ENCODE measurements around the gene KCP. TPM values are rescaled to one million over a fixed set of nuclear protein-coding genes. Genes with fewer than 3 reads are reported as not detected.
A peak's percentile ranks its signal among the peaks of the same experiment; 100 is the strongest.
"Not testable (repeated sequence)": the region's sequence is repeated elsewhere in the genome, so short reads cannot be mapped to it uniquely, and the experiment has no call there.

The KCP gene
- total RNA-seq, 1 donor from 2014 or later: 0.15 TPM

- no peak for DNase-seq (ENCODE audit: low spot score)
- ATAC-seq: no peak
Measured at GRCh38 chr7:128922496-128923410, 12.2 kb upstream of the KCP start.

DNA sequence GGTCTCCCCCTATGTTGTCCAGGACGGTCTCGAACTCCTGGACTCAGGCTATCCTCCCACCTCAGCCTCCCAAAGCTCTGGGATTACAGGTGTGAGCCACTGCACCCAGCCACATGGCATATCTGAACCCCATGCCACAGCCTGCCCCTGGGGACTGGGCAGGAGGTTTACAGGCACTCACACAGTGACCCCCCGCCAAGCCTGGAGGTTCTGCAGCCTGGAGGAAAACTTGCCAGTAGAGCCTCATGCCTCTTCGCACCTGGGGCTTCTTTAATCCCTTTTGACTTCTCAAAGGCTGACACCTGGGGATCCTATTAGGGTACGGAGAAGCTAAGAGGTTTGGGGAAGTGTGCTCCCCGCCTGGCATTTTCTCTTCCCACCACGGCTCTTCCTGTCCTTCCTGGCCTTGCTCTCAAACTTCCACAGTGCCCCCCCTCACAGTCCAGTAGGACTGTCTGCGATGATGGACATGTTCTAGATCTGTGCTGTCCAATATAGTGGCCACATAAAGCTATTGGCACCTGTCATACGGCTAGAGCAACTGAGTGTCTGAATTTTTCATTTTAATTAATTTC, 11.4 kb upstream of the KCP start:
- DNase-seq (ENCODE audit: low spot score): no peak
- ATAC-seq: no peak

DNA sequence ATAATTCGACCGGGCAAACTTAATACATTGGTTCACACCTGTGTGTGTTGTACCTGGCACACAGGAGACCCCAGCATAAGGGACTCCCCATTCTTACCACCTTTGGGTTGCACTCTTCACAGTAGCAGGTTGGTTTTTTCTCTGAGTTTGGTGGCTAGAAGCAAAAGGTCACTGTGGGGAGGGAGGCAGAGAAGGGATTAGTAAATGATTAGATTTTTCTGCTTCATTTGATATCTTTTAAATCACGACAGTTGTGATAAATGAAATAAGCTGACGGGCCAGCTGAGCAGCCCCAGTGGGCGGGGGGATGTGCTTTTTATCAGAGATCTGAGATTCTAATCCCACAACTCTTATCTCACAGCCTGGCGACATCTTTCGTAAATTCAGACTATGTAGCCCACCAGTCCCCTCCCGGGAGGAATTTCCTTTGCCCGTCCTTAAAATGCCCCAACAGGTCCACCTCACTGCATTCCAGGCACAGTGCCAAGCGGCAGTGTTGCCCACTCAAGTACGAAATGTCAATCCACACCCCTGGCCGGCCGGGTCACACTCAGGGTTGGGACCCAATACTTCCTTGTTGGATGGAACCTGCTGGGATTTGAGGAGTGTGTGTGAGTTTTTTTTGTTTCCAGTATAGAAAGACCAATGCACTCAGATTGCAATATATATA, 10.5 kb upstream of the KCP start:
- DNase-seq (ENCODE audit: low spot score) (no peak), ATAC-seq (no peak)

- ATAC-seq (no peak), DNase-seq (ENCODE audit: low spot score) (no peak)
Measured at GRCh38 chr7:128919881-128920799, 9.6 kb upstream of the KCP start.

DNA sequence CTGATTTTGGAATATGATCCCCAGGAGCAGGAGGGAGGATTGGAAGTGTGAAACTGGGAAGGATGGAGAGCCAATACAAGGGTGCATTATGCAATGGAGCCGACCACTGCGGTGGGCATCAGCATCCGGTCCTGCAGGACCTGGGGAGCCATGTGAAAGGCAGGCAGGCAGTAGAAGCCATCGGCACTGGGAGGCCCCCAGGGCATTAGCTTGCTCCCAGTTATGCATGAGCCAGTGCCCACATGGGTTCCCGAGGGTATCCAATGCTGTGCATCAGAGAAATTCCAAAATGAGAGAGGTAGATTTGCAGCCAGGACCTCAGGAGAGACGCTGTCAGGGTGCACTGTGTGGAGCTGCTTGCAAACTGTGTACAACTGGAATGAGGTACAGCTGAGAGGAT, 8.7 kb upstream of the KCP start:
- DNase-seq (ENCODE audit: low spot score): no peak
- ATAC-seq: no peak

DNA sequence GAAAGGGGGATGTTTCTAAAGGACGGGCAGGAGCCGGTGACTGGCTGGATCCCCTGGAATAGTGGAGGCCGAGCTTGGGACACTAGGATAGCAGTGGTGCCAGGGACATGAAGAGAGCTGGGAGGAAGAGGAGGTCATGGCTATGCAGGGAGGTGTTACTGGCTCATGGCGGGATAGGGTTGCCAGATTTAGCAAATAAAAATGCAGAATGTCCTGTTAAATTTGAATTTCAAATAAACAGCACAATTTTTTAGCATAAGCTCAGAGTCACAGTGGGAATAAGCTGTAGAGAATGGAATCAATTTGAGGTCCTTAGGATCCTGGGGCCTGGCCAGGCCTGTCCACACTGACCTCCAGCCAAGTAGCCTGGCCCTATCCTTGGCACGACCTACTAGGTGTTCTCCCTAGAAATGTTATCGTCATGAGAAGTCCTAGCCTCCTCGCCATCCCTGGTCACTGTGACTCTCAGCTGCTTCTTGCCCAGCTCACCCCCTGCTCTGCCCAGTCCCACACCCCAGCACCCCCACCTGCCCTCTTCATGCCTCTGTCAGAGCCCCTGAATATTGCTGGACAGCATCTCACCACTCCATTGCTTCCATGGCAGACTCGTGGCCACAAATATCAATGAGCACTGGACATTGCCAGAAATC, 7.6 kb upstream of the KCP start:
- no peak for DNase-seq (ENCODE audit: low spot score)
- no peak for ATAC-seq

DNA sequence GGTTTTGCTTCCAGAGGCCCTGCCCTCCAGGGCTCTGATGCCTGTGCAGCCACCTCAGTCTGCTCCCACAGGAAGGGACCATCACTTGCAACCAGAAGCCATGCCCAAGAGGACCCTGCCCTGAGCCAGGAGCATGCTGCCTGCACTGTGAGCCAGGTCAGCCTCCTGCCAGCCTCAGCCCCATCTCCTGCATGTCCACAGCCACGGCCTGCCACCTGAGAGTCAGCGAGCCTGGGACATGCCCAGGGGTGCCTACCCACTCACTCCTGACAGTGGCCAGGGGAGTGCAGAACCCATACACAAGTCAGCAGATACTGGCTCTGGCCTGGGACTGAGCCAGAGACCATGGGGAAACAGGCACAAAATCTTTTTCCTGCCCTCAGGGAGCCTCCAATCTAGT, 6.6 kb upstream of the KCP start:
- DNase-seq (ENCODE audit: low spot score) (no peak), ATAC-seq (no peak)

- DNase-seq (ENCODE audit: low spot score) (no peak), ATAC-seq (no peak)
Measured at GRCh38 chr7:128916643-128916915, 6.1 kb upstream of the KCP start.

GRCh38 chr7:128915841-128916642, 5.5 kb upstream of the KCP start:
- no peak for DNase-seq (ENCODE audit: low spot score)
- ATAC-seq: no peak

- DNase-seq (ENCODE audit: low spot score) (no peak), ATAC-seq (peak; percentile 36)
Measured at GRCh38 chr7:128915271-128915819, 4.8 kb upstream of the KCP start.

DNA sequence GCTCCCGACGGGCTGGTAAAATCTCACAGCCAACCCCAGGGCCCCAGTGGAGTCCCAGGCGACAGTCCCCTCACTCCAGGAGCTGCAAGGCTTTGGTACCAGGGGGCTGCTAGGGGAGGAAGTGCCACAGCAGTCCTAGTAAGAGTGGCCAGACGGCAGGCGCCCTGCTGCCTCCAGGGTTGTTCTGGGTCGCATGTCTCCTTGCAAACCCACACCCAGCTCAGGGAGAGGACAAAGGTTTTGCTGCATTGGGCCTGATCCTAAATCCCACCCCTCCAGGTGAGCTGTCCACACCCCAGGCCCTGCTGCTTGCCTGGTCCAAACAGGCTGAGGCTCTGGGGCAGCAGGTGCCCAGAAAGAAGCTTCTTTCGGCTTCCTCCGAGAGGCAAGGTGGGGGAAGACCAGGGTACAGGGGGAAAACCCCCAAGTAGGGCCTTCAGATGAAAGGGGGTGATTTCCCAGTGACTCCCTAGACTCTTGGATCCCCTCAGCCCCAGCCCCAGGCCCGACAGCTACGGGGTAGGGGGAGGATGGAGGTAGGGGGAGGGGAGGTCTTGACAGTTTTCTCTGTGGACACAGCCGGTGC, 4.2 kb upstream of the KCP start:
- DNase-seq (ENCODE audit: low spot score): no peak
- no peak for ATAC-seq

DNA sequence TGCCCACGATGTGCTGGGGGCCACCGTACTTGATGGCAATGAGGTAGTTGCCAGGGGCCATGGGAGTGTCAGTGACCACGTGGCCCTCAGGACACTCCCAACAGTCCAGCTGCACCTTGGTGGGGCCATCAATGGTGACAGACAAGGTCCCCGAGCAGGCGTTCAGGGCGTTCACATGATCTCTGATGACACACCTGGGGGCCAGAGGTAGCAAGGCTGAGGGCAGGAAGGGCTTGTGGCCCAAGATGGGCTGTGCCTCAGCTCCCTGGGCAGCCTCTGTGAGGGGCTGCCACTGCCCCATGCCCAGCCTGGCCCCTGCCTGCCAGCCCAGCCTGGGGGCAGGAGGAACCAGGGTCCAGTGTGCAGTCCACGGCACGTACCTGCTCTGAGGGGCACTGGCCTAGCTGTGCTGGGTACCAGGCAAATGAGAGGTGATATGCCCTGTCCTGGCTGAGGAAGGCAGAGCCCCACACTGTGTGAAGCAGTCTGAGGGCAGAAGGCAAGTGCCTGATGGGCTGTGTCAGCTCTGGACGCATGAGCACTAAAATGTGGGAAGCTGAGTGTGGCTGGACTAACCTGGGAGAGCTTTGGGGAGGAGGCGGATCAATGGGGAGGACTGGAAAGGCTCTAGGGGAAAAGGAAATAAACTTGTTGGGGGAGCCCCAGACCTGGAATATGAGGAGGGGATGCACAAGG, 3.5 kb upstream of the KCP start:
- DNase-seq (ENCODE audit: low spot score) (no peak), ATAC-seq (no peak)

- ATAC-seq; DNase-seq (ENCODE audit: low spot score): not testable (repeated sequence)
Measured at GRCh38 chr7:128912709-128913495, 2.4 kb upstream of the KCP start.

DNA sequence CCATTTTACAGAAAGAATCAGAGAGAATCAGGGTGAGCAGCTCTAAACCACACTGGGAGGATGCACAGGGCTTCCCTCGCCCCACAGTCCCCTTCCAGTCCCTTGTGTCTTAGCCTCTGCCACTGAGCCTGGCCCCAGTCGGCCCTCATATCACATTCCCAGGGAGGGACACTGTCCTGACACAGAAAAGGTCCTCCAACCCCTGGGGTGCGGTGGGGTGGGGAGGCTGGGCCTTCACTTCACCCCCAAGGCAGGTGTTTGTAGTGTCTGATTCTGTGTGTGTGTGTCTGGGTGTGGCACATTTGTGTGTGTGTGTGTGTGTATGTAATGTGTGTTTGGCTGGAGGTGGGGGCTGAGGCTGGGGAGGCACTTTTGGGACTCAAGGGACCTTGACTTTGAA, 1.8 kb upstream of the KCP start:
- ATAC-seq (no peak), DNase-seq (ENCODE audit: low spot score) (no peak)

GRCh38 chr7:128911423-128912031, 1.0 kb upstream of the KCP start:
- no peak for DNase-seq (ENCODE audit: low spot score)

DNA sequence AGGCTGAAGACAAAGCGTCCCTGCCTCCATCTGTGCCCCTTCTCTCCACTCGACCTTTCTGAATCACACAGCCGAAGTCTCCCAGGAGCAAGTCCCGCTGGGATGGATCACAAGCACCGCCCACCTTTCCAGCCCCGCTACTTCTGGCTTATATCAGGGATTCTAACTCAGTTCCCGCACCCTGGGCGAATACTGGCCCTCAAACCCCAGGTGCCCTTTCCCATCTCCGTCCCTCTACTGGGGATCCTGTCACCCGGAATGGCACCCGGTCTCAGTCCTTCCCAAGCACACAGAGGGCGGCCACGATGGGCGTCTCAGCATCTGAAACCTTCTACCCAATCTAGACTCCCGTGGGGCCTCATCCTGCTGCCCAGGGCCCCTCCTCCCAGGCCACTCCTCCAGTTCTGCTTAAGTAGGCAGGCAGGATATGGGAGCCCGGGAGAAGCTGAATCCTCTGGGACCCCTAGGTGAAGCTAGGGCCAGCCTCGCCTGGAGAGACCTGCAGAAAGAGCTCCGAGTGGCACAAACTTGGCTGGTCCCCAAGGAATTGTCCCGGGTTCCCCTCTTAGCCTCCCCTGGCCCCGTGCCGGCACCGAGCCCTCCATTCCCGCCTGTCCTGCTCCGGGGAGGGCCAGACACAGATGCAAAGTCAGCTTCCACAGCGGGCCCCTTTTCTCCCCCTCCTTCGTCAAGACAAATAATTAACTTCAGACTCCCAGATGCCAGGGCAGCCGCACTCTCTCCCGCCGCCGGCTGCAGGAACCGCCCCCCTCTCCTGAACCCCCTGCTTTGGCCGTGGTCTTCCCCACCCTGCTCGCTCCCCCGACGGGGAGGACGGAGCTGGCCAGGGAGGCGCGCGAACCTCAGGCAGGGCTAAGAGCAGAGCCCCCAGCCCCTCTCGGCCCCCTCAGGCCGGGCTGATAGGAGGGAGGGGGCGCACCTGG, 612 bp downstream of the KCP start:
- ATAC-seq (peak; percentile 8), DNase-seq (ENCODE audit: low spot score) (no peak)

More at GRCh38 chr7:128911423-128912031, 1.0 kb upstream of the KCP start:
- no peak for ATAC-seq
